Naive thymus-derived CD4-positive, alpha-beta T cell (primary cell): ENCODE data around the gene ITSN2. TPM values are rescaled to one million over a fixed set of nuclear protein-coding genes. Genes with fewer than 3 reads are reported as not detected.
A peak's percentile ranks its signal among the peaks of the same experiment; 100 is the strongest.
"Not testable (repeated sequence)": the region's sequence is repeated elsewhere in the genome, so short reads cannot be mapped to it uniquely, and the experiment has no call there.

Source experiments
- ATAC-seq: fragments of 150-1000 bp; cut with Tn5 transposase; 2 replicates; pipeline ENCODE4 v1.10.0; 2021; ENCODE audit warnings: mild to moderate bottlenecking, moderate library complexity
- CTCF ChIA-PET: fragments of 350-600 bp; sonication (Branson Sonifier 250); formaldehyde crosslinking; loops from one replicate; lab custom pipeline; 2021; ENCODE audit warnings: antibody characterized with exemption; lab: Charles Lee
- POLR2A ChIA-PET: fragments of 350-600 bp; sonication (Branson Sonifier 250); formaldehyde crosslinking; loops from one replicate; lab custom pipeline; 2021; ENCODE audit warnings: antibody characterized with exemption, inconsistent platforms; lab: Charles Lee
- DNase-seq, 9 donors: peaks; one replicate each; pipeline versions ENCODE4 v3.0.0 to v3.0.0-alpha.2; 2020 to 2022; ENCODE audit warnings: mixed read lengths in 1 of 9
- H3K27ac ChIP-seq: one replicate; pipeline ENCODE4 v1.7.0; 2013; ENCODE audit warnings: mild to moderate bottlenecking, low read depth, low read length, moderate library complexity
- H3K27me3 ChIP-seq, 2 donors: one replicate each; pipeline ENCODE4 v1.7.0; 2013; ENCODE audit warnings: low read length in 2 of 2, mild to moderate bottlenecking in 2 of 2, moderate library complexity in 2 of 2; ENCODE audit not compliant: control insufficient read depth in 2 of 2, insufficient read depth in 2 of 2
- H3K36me3 ChIP-seq, 3 experiments: 1 replicate in 2 of 3; 2 replicates in 1 of 3; pipeline ENCODE4 v1.7.0; 2013; ENCODE audit warnings: low read length in 3 of 3, mild to moderate bottlenecking in 3 of 3, moderate library complexity in 1 of 3; ENCODE audit not compliant: insufficient read depth in 3 of 3, control insufficient read depth in 2 of 3
- H3K4me1 ChIP-seq, 2 donors: one replicate each; pipeline ENCODE4 v1.7.0; 2013; ENCODE audit warnings: low read length in 2 of 2, mild to moderate bottlenecking in 2 of 2, moderate library complexity in 1 of 2; ENCODE audit not compliant: control insufficient read depth in 2 of 2, insufficient read depth in 2 of 2
- H3K4me3 ChIP-seq: 2 replicates; pipeline ENCODE4 v1.7.0; 2013; ENCODE audit warnings: mild to moderate bottlenecking, low read length
- H3K9me3 ChIP-seq, 3 experiments: 1 replicate in 2 of 3; 2 replicates in 1 of 3; pipeline ENCODE4 v1.7.0; 2013; ENCODE audit warnings: low read length in 3 of 3; ENCODE audit not compliant: control insufficient read depth in 2 of 3
- H3K27ac Mint-ChIP-seq, 9 donors: one replicate each; pipeline ENCODE4 v1.8.0; 2020 to 2022; ENCODE audit warnings: mixed read lengths in 9 of 9, mild to moderate bottlenecking in 8 of 9, moderate library complexity in 5 of 9, inconsistent platforms in 2 of 9
- H3K27me3 Mint-ChIP-seq, 5 donors: one replicate each; pipeline ENCODE4 v1.8.0; 2021 to 2022; ENCODE audit warnings: mixed read lengths in 5 of 5, mild to moderate bottlenecking in 1 of 5
- H3K36me3 Mint-ChIP-seq, 5 donors: one replicate each; pipeline ENCODE4 v1.8.0; 2020 to 2022; ENCODE audit warnings: mixed read lengths in 5 of 5, mild to moderate bottlenecking in 3 of 5, inconsistent platforms in 1 of 5
- H3K4me1 Mint-ChIP-seq, 7 donors: one replicate each; pipeline ENCODE4 v1.8.0; 2020 to 2022; ENCODE audit warnings: mixed read lengths in 7 of 7, mild to moderate bottlenecking in 3 of 7, inconsistent platforms in 1 of 7
- H3K4me3 Mint-ChIP-seq, 10 donors: one replicate each; pipeline ENCODE4 v1.8.0; 2020 to 2022; ENCODE audit warnings: mild to moderate bottlenecking in 10 of 10, mixed read lengths in 10 of 10, moderate library complexity in 6 of 10, inconsistent platforms in 2 of 10
- H3K9me3 Mint-ChIP-seq, 11 donors: one replicate each; pipeline ENCODE4 v1.8.0; 2020 to 2022; ENCODE audit warnings: mixed read lengths in 11 of 11, mild to moderate bottlenecking in 4 of 11, inconsistent platforms in 1 of 11, moderate library complexity in 1 of 11
- intact Hi-C, 2 donors: fragments of 100-400 bp; cut with micrococcal nuclease; formaldehyde crosslinking; loops; one replicate each; pipeline ENCODE4 v1.15.1; 2023
- polyA plus RNA-seq, 2 donors: library from polyadenylated mRNA; unstranded; fragments of 300-500 nt; fragmentation: Illumina TruSeq; gene quantifications; one replicate each; pipeline ENCODE4 v1.2.3, GENCODE V29; 2021
- total RNA-seq, 6 experiments: library from RNA in 5 of 6; stranded (reverse) in 5 of 6; gene quantifications; 1 replicate in 5 of 6; 2 replicates in 1 of 6; pipeline ENCODE4 v1.2.3 and lab custom pipeline; 2021 to 2026

ITSN2 gene
- total RNA-seq (100 to 1,000 TPM in 3 of 5 experiments, 10 to 100 TPM in 2; 79.2 to 133 (median 106) TPM), polyA plus RNA-seq (10 to 100 TPM; 53.0 to 70.8 TPM), total RNA-seq (lab: John Stamatoyannopoulos, UW) (227 reads per million, percentile 94 among the genes with 10 or more reads in this experiment)

GRCh38 chr2:24360050-24360962 lies at the start of gene ITSN2:
Gene ITSN2 (minus strand): TSS chr2:24360536. CDS start chr2:24328082, 32,454 bp downstream.
- DNase-seq, result peak; percentile 76 to 88 (median 83)
- Mint-ChIP-seq H3K4me1 (peaks cover 22 to 44% (median 31%) of the 10 kb centered on the region in 7 donors), H3K36me3 (peaks cover 0 to 14% (median 5%) of the 10 kb centered on the region in 5 donors), H3K9me3 (peaks cover 0 to 3% (median 0%) of the 10 kb centered on the region in 11 donors), H3K27ac (peak within 1 kb of the TSS; percentile 91 to 97 (median 95)), H3K4me3 (peak within 1 kb of the TSS; percentile 88 to 98 (median 92)), H3K27me3 (peaks cover 0 to 3% (median 0%) of the 10 kb centered on the region in 5 donors)
- Histone ChIP-seq H3K4me1 (peaks cover 1 to 16% of the 10 kb centered on the region in 2 donors), H3K36me3 (no peaks in the 10 kb centered on the region), H3K27me3 (no peaks in the 10 kb centered on the region), H3K9me3 (no peaks in the 10 kb centered on the region), H3K27ac (peak within 1 kb of the TSS; percentile 99), H3K4me3 (peak within 1 kb of the TSS; percentile 77)
- ChIA-PET CTCF (interaction anchor here (0.6 kb wide), 1 partner anchor 272 kb away, joined by 4 read pairs; no protein-coding TSS in a partner anchor), POLR2A (interaction anchor here (0.6 to 2.5 kb wide), 8 partner anchors 9 to 1005 kb away, joined by 3 to 16 read pairs (median 3); partner anchors contain the start of genes CENPO and PTRHD1)
- intact Hi-C loops, result loop anchor here (1.0 to 5.0 kb wide), 9 partner anchors 130 to 682 kb away; partner anchors contain the start of genes CENPO (in 2 of the 2), DNAJC27 (in 2 of the 2), PTRHD1 (in 2 of the 2) and SF3B6 (in 2 of the 2)
- ATAC-seq, result peak; percentile 92

DNA sequence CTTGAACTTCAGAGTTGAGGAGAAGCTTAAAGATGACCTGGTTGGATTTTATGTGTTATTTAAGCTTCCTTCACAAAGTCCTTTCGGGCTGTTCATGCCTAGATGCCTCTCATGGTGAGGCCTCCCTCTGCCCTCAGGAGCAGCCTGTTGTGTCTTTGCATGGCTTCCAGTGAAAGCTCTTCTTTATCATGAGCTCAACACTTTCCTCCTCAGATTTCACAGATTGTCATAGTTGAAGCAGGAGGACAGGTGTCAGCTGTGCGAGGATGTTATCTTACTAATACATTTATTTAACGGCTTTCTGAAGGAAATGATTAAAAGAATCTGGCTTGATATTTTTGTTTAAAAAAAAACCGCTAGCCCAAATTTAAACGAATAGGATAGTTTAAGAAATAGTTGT lies 48.8 kb upstream of the ITSN2 start:
- ATAC-seq (no peak), DNase-seq (no peak)
- Histone ChIP-seq H3K27ac (no peak overlapping the region), H3K4me1 (no peaks in the 10 kb centered on the region), H3K36me3 (no peaks in the 10 kb centered on the region), H3K9me3 (no peaks in the 10 kb centered on the region), H3K4me3 (no peak overlapping the region), H3K27me3 (no peaks in the 10 kb centered on the region)
- Mint-ChIP-seq H3K4me1 (peaks cover 0 to 2% (median 0%) of the 10 kb centered on the region in 7 donors), H3K4me3 (no peak overlapping the region), H3K27me3 (peaks cover 2 to 26% (median 10%) of the 10 kb centered on the region in 5 donors), H3K9me3 (no peaks in the 10 kb centered on the region), H3K27ac (no peak overlapping the region), H3K36me3 (no peaks in the 10 kb centered on the region)
- intact Hi-C loops, result no loop called here
- ChIA-PET POLR2A (interaction anchor here (1.1 kb wide), 1 partner anchor 418 kb away, joined by 7 read pairs; no protein-coding TSS in a partner anchor), CTCF (interaction anchor here (0.6 to 5.3 kb wide), 15 partner anchors 13 to 720 kb away, joined by 3 to 80 read pairs (median 3); no protein-coding TSS in a partner anchor)

DNA sequence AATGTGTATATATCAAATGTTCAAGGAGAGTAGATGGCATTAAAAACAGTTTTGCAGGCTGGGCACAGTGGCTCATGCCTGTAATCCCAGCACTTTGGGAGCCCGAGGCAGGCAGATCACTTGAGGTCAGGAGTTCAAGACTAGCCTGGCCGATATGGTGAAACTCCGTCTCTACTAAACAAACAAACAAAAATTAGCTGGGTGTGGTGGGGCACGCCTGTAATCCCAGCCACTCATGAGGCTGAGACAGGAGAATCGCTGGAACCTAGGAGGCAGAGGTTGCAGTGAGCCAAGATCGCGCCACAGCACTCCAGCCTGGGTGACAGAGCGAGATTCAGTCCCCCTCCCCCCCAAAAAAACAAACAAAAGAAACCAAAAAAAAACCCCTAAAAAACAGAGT lies 48.4 kb upstream of the ITSN2 start:
- H3K27me3 ChIP-seq, H3K4me1 ChIP-seq, H3K9me3 ChIP-seq, H3K4me1 Mint-ChIP-seq, H3K36me3 ChIP-seq, H3K4me3 Mint-ChIP-seq, H3K36me3 Mint-ChIP-seq, intact Hi-C loops, H3K27ac Mint-ChIP-seq, DNase-seq, H3K27ac ChIP-seq, ATAC-seq, H3K9me3 Mint-ChIP-seq, H3K4me3 ChIP-seq: not testable (repeated sequence)
- POLR2A ChIA-PET, result interaction anchor here (1.1 kb wide), 1 partner anchor 418 kb away, joined by 7 read pairs; no protein-coding TSS in a partner anchor
- CTCF ChIA-PET, result interaction anchor here (0.7 to 5.3 kb wide), 8 partner anchors 190 to 720 kb away, joined by 3 to 80 read pairs (median 3); no protein-coding TSS in a partner anchor
- peaks cover 2 to 28% (median 13%) of the 10 kb centered on the region in 5 donors for H3K27me3 Mint-ChIP-seq

DNA sequence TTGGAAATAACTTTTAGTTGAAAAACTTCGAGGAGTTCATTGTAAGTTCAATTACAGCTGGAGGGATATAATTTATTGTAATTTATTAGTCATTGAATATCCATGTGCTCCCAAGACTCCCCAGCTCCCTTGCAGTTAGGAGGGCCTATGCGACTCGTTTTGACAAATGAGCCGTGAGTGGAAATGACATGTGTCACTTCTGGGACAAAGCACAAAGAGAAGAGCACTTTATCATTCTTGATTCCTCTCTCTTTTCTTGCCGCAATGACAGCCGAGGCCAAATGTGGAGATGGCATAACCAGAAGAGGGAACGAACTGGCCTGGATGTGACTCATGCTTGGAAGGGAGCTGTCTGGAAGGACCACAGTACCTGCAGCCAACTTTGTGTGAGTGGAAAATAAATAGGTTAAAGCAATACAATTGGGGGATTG lies 44.2 kb upstream of the ITSN2 start:
- Mint-ChIP-seq H3K9me3 (peaks cover 0 to 4% (median 0%) of the 10 kb centered on the region in 11 donors), H3K4me1 (peaks cover 0 to 16% (median 8%) of the 10 kb centered on the region in 7 donors), H3K36me3 (no peaks in the 10 kb centered on the region), H3K27ac (no peak overlapping the region), H3K4me3 (no peak overlapping the region), H3K27me3 (peaks cover 6 to 40% (median 10%) of the 10 kb centered on the region in 5 donors)
- ChIA-PET CTCF (no interaction called here), POLR2A (interaction anchor here (1.3 kb wide), 1 partner anchor 422 kb away, joined by 3 read pairs; no protein-coding TSS in a partner anchor)
- H3K27me3 ChIP-seq, result no peaks in the 10 kb centered on the region
- peaks cover 0 to 4% (median 0%) of the 10 kb centered on the region in 3 experiments for H3K9me3 ChIP-seq
- intact Hi-C loops, result no loop called here
- ATAC-seq (no peak), DNase-seq (no peak)
- no peak overlapping the region for H3K27ac ChIP-seq
- peaks cover 0 to 4% of the 10 kb centered on the region in 2 donors for H3K4me1 ChIP-seq
- no peaks in the 10 kb centered on the region for H3K36me3 ChIP-seq
- no peak overlapping the region for H3K4me3 ChIP-seq

- Mint-ChIP-seq H3K36me3 (no peaks in the 10 kb centered on the region), H3K4me1 (peaks cover 0 to 16% (median 8%) of the 10 kb centered on the region in 7 donors), H3K27ac (peak overlapping the region in 1 of 9 donors; percentile 81), H3K27me3 (peaks cover 4 to 35% (median 10%) of the 10 kb centered on the region in 5 donors), H3K4me3 (peak overlapping the region in 1 of 10 donors; percentile 29), H3K9me3 (peaks cover 0 to 4% (median 0%) of the 10 kb centered on the region in 11 donors)
- no peak overlapping the region for H3K4me3 ChIP-seq
- ChIA-PET POLR2A (interaction anchor here (1.3 kb wide), 1 partner anchor 423 kb away, joined by 3 read pairs; no protein-coding TSS in a partner anchor), CTCF (interaction anchor here (1.2 kb wide), 1 partner anchor 424 kb away, joined by 4 read pairs; no protein-coding TSS in a partner anchor)
- H3K27ac ChIP-seq, result no peak overlapping the region
- H3K4me1 ChIP-seq, result peaks cover 0 to 4% of the 10 kb centered on the region in 2 donors
- ATAC-seq, result no peak
- H3K27me3 ChIP-seq, result no peaks in the 10 kb centered on the region
- intact Hi-C loops, result no loop called here
- DNase-seq, result no peak
- H3K36me3 ChIP-seq, result no peaks in the 10 kb centered on the region
- peaks cover 0 to 4% (median 0%) of the 10 kb centered on the region in 3 experiments for H3K9me3 ChIP-seq
Measured at GRCh38 chr2:24403832-24404212, 43.5 kb upstream of the ITSN2 start.
